Measurements from ENCODE around the gene ADAM33. TPM values are rescaled to one million over a fixed set of nuclear protein-coding genes. Genes with fewer than 3 reads are reported as not detected.

The ADAM33 gene
- total RNA-seq, 4 donors from 2014 or later: 27.3 to 94.4 (median 51.9) TPM

DNA sequence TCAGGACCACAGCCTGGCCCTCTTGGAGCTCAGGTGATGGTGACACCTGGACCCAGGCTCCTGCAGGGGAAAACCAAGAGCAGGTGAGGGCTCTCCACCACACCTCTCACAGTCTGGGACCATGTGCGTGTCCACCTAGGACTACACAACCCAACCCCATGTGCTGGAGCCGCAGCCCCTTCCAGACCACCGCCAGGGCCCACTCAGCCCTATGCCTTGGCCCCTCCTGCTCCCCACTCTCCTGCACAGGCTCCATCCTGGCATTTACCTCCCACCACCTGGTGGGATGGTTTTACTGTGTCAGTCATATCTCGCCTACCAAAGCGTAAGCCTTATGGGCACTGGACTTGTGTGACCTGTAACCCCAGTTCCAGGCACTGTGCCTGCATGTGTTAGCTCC, 13.1 kb upstream of the ADAM33 start:
- DNase-seq (ENCODE audit: low spot score) (no peak), ATAC-seq (ENCODE audit: low FRiP score) (no peak)
- TF ChIP-seq, protein P1, sequence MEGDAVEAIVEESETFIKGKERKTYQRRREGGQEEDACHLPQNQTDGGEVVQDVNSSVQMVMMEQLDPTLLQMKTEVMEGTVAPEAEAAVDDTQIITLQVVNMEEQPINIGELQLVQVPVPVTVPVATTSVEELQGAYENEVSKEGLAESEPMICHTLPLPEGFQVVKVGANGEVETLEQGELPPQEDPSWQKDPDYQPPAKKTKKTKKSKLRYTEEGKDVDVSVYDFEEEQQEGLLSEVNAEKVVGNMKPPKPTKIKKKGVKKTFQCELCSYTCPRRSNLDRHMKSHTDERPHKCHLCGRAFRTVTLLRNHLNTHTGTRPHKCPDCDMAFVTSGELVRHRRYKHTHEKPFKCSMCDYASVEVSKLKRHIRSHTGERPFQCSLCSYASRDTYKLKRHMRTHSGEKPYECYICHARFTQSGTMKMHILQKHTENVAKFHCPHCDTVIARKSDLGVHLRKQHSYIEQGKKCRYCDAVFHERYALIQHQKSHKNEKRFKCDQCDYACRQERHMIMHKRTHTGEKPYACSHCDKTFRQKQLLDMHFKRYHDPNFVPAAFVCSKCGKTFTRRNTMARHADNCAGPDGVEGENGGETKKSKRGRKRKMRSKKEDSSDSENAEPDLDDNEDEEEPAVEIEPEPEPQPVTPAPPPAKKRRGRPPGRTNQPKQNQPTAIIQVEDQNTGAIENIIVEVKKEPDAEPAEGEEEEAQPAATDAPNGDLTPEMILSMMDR (IDR thresholded peaks at IDR 0.05): no peak

DNA sequence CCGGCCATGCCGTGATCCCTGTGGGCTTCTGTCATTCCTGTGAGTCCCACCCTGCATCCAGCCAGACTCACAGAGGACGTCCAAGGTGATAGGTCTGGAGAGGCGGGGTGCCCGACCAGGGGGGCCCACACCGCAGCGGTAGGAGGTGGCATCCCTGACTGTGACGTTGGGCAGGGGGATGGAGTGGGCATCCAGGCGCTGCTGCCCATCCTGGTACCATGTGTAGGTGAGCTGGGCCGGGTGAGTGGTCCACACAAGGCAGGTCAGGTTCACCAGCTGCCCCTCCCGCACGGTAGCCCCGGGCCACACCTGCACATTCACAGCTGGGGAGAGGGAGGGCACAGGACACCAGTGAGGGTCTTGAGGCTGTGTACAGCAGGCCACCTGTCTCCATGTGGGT, 11.6 kb upstream of the ADAM33 start:
- DNase-seq (ENCODE audit: low spot score) (no peak), ATAC-seq (ENCODE audit: low FRiP score) (no peak)
- TF ChIP-seq, protein P1 (IDR thresholded peaks at IDR 0.05): no peak

DNA sequence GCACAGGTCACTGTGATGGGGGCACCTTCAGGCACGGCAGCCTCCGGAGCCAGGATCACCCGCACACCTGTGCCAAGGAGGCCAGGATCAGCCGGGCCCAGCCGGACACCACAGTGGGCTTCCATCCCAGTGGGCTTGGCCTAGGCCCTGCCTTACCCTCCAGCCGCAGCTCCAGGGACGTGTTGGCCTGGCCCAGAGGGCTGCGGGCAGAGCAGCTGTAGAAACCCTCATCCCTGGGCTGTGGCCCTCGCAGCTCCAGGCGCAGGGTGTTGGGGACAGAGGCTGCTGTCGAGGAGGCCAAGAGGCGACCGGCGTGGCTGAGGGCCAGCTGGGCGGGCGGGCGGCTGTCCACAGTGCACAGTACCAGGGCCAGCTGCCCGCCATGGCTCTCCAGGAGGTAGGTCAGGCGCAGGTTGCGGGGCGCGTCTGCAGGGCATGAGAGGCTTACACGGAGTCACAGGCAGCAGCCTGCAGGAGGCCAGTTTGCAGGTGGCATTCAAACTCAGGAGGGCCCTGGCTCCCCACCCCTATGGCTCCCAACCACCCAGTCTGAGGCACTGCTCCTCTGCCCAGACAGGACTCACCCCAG, 11.0 kb upstream of the ADAM33 start:
- DNase-seq (ENCODE audit: low spot score): no peak
- TF ChIP-seq, protein P1 (IDR thresholded peaks at IDR 0.05): no peak
- no peak for ATAC-seq (ENCODE audit: low FRiP score)

DNA sequence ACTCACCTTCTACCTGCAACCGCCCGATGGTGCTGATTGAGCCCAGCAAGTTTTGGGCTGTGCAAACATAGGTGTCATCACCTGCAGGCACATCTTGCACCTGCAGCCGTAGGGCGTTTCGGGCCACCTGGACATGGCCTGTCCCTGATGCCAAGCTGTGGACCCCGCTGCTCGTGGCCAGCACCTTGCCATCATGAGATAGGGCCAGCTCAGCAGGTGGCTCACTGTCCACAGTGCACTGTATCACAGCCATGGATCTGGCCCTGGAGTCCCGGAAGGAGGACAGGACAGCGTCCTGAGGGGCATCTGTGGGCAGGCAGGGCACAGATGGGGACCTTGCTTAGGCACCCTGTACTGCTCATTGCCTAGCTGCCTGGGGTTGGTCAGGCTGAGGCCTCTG, 10.1 kb upstream of the ADAM33 start:
- ATAC-seq (ENCODE audit: low FRiP score): no peak
- DNase-seq (ENCODE audit: low spot score): no peak
- TF ChIP-seq, protein P1 (IDR thresholded peaks at IDR 0.05): no peak

DNA sequence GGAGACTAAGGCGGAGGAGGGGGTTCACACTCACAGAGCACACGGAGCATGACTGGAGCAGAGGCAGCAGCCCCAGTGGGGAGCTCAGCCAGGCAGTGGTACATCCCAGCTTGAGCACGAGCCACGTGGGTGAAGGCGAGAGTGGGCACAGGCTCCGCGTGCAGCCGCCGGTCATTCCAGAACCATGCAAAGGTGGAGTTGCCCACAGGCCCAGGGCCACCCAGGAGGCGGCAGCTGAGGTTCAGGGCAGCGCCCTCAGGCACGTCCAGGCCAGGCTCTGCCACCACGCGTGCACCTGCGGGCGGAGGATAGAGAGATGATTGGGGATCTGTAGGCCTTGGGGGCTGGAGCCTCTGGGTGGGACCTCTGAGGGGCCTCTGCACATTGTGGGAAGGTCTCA, 9.5 kb upstream of the ADAM33 start:
- TF ChIP-seq, protein P1 (IDR thresholded peaks at IDR 0.05): no peak
- ATAC-seq (ENCODE audit: low FRiP score): no peak
- DNase-seq (ENCODE audit: low spot score): no peak

DNA sequence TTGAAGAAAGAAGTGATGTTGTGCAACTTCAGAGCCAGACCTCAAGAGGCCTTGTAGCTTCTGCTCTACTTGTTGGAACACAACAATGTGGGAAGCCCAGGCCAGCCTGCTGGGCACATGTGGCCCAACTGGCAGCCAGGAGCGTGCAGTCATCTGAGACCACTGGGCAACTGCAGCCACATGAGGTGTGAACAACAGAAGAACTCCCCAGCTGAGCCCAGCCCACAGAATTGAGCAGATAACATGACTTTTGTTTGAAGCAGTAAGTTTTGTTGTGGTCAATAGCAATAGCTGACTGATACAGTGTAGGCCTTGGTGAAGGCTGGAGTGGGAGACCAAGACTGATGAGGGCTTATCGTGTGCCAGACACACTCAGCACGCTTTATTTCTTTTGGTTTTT, 8.6 kb upstream of the ADAM33 start:
- TF ChIP-seq, protein P1 (IDR thresholded peaks at IDR 0.05): no peak
- DNase-seq (ENCODE audit: low spot score) (no peak), ATAC-seq (ENCODE audit: low FRiP score) (no peak)

DNA sequence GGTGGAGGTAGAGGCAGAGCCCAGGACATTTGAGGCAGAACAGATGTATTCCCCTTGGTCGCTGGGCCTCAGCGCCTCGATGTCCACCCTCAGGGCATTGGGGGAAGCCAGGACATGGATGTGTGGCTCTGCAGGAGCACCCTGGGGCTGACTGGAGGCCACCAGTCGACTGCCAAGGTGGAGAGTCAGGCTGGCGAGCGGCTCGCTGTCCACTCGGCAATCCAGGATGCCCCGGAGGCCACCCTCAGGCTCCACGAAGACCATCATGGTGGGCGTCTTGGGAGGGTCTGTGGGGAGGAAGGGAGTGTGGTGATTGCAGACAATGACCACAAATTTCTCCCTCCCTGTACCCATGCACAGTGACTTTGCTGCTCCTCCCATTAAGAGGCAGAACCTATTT, 8.2 kb upstream of the ADAM33 start:
- DNase-seq (ENCODE audit: low spot score): no peak
- ATAC-seq (ENCODE audit: low FRiP score): no peak
- TF ChIP-seq, protein P1 (IDR thresholded peaks at IDR 0.05): no peak
